Naive B cell (primary cell): ENCODE data around the gene BST2. TPM values are rescaled to one million over a fixed set of nuclear protein-coding genes. Genes with fewer than 3 reads are reported as not detected.
"Not testable (repeated sequence)": the region's sequence is repeated elsewhere in the genome, so short reads cannot be mapped to it uniquely, and the experiment has no call there.

Source experiments
- ATAC-seq, 2 donors: fragments of 150-1000 bp; cut with Tn5 transposase; 2 replicates each; pipeline ENCODE4 v1.10.0; 2021; ENCODE audit warnings: low read depth in 2 of 2, mild to moderate bottlenecking in 2 of 2, moderate library complexity in 2 of 2
- DNase-seq: peaks from one replicate; pipeline ENCODE4 v3.0.0; 2022
- H3K27ac Mint-ChIP-seq, 6 donors: one replicate each; pipeline ENCODE4 v1.8.0; 2020 to 2022; ENCODE audit warnings: mild to moderate bottlenecking in 6 of 6, mixed read lengths in 6 of 6, moderate library complexity in 5 of 6, inconsistent platforms in 2 of 6
- H3K27me3 Mint-ChIP-seq, 3 donors: one replicate each; pipeline ENCODE4 v1.8.0; 2021 to 2022; ENCODE audit warnings: mixed read lengths in 3 of 3, mild to moderate bottlenecking in 1 of 3
- H3K36me3 Mint-ChIP-seq, 2 donors: one replicate each; pipeline ENCODE4 v1.8.0; 2020 to 2022; ENCODE audit warnings: mixed read lengths in 2 of 2, inconsistent platforms in 1 of 2, mild to moderate bottlenecking in 1 of 2
- H3K4me1 Mint-ChIP-seq, 3 donors: one replicate each; pipeline ENCODE4 v1.8.0; 2020 to 2022; ENCODE audit warnings: mixed read lengths in 3 of 3, inconsistent platforms in 1 of 3, mild to moderate bottlenecking in 1 of 3, moderate library complexity in 1 of 3
- H3K4me3 Mint-ChIP-seq, 8 donors: one replicate each; pipeline ENCODE4 v1.8.0; 2020 to 2022; ENCODE audit warnings: mild to moderate bottlenecking in 8 of 8, mixed read lengths in 8 of 8, moderate library complexity in 8 of 8, inconsistent platforms in 2 of 8
- H3K9me3 Mint-ChIP-seq, 7 donors: one replicate each; pipeline ENCODE4 v1.8.0; 2020 to 2022; ENCODE audit warnings: mixed read lengths in 7 of 7, mild to moderate bottlenecking in 5 of 7, inconsistent platforms in 2 of 7, moderate library complexity in 1 of 7
- polyA plus RNA-seq, 6 donors: library from polyadenylated mRNA; unstranded; fragments of 300-500 nt; fragmentation: Illumina TruSeq; gene quantifications; one replicate each; pipeline ENCODE4 v1.2.3, GENCODE V29; 2021; ENCODE audit warnings: low read depth in 6 of 6

Gene BST2
- polyA plus RNA-seq, 6 donors from 2014 or later = 131 to 189 (median 163) TPM

- not testable (repeated sequence) for DNase-seq
These were observed 41.4 kb downstream of the BST2 start for GRCh38 chr19:17363852-17364605.

GRCh38 chr19:17359905-17360800, 45.3 kb downstream of the BST2 start:
- ATAC-seq = no peak
- no peak for DNase-seq
- H3K4me3 Mint-ChIP-seq = peak overlapping the region in 1 of 8 donors; percentile 29

More at GRCh38 chr19:17363852-17364605, 41.4 kb downstream of the BST2 start:
- H3K9me3 Mint-ChIP-seq, H3K27ac Mint-ChIP-seq, ATAC-seq, H3K36me3 Mint-ChIP-seq, H3K4me3 Mint-ChIP-seq: not testable (repeated sequence)
- Mint-ChIP-seq H3K4me1 (peaks cover 0 to 14% (median 4%) of the 10 kb centered on the region in 3 donors), H3K27me3 (peaks cover 5 to 49% (median 33%) of the 10 kb centered on the region in 3 donors)

GRCh38 chr19:17358395-17358794, 47.0 kb downstream of the BST2 start:
- Mint-ChIP-seq H3K36me3 (no peaks in the 10 kb centered on the region), H3K27me3 (peaks cover under 1 to 34% (median 18%) of the 10 kb centered on the region in 3 donors), H3K9me3 (no peaks in the 10 kb centered on the region), H3K4me1 (peaks cover 0 to 8% (median 0%) of the 10 kb centered on the region in 3 donors), H3K27ac (no peak overlapping the region), H3K4me3 (no peak overlapping the region)
- no peak for DNase-seq
- ATAC-seq = no peak

More at GRCh38 chr19:17359905-17360800, 45.3 kb downstream of the BST2 start:
- peaks cover 0 to 8% (median 0%) of the 10 kb centered on the region in 3 donors for H3K4me1 Mint-ChIP-seq
- H3K36me3 Mint-ChIP-seq = no peaks in the 10 kb centered on the region
- no peaks in the 10 kb centered on the region for H3K9me3 Mint-ChIP-seq
- peak overlapping the region in 1 of 6 donors; percentile 70 for H3K27ac Mint-ChIP-seq
- peaks cover 5 to 39% (median 23%) of the 10 kb centered on the region in 3 donors for H3K27me3 Mint-ChIP-seq

- H3K27me3 Mint-ChIP-seq = peaks cover 4 to 37% (median 24%) of the 10 kb centered on the region in 3 donors
- H3K36me3 Mint-ChIP-seq = no peaks in the 10 kb centered on the region
- H3K27ac Mint-ChIP-seq = peak overlapping the region in 1 of 6 donors; percentile 72
- ATAC-seq = no peak
- DNase-seq = no peak
- peaks cover 0 to 10% (median 0%) of the 10 kb centered on the region in 3 donors for H3K4me1 Mint-ChIP-seq
- no peak overlapping the region for H3K4me3 Mint-ChIP-seq
- H3K9me3 Mint-ChIP-seq = no peaks in the 10 kb centered on the region
These were observed 47.7 kb downstream of the BST2 start for GRCh38 chr19:17357724-17358123.

- ATAC-seq = no peak
- Mint-ChIP-seq H3K4me3 (no peak overlapping the region), H3K36me3 (no peaks in the 10 kb centered on the region), H3K9me3 (no peaks in the 10 kb centered on the region), H3K27me3 (peaks cover 4 to 37% (median 23%) of the 10 kb centered on the region in 3 donors), H3K27ac (no peak overlapping the region), H3K4me1 (peaks cover 0 to 6% (median 0%) of the 10 kb centered on the region in 3 donors)
- no peak for DNase-seq
These were observed 48.3 kb downstream of the BST2 start for GRCh38 chr19:17357078-17357666.

GRCh38 chr19:17353386-17353785, 52.0 kb downstream of the BST2 start:
- DNase-seq = no peak
- Mint-ChIP-seq H3K4me3 (no peak overlapping the region), H3K36me3 (no peaks in the 10 kb centered on the region), H3K27me3 (peaks cover 22 to 51% (median 32%) of the 10 kb centered on the region in 3 donors), H3K4me1 (peaks cover 0 to 14% (median 5%) of the 10 kb centered on the region in 3 donors), H3K27ac (no peak overlapping the region), H3K9me3 (no peaks in the 10 kb centered on the region)
- ATAC-seq = no peak

Other genes with a start within 250 kb of the BST2 start
- gene USE1, start 190.3 kb downstream of the BST2 start, polyA plus RNA-seq = 10 to 100 TPM; 46.2 to 70.0 (median 58.7) TPM
- 10 to 100 TPM; 32.8 to 82.8 (median 39.3) TPM for gene OCEL1, start 179.4 kb downstream of the BST2 start, polyA plus RNA-seq
- 1 to 10 TPM in 3 of 6 donors, under 1 TPM in 2, not detected in 1; 0.33 to 1.6 (median 1.0) TPM for gene NR2F6, start 159.7 kb downstream of the BST2 start, polyA plus RNA-seq
- not detected for gene USHBP1, start 140.9 kb downstream of the BST2 start, polyA plus RNA-seq
- gene BABAM1, start 138.2 kb downstream of the BST2 start, polyA plus RNA-seq = 100 to 1,000 TPM; 102 to 183 (median 108) TPM
- gene ANKLE1, start 123.7 kb downstream of the BST2 start, polyA plus RNA-seq = 1 to 10 TPM in 5 of 6 donors, not detected in 1; 1.6 to 3.1 (median 1.9) TPM
- gene ABHD8, start 102.2 kb downstream of the BST2 start, polyA plus RNA-seq = 1 to 10 TPM; 6.4 to 8.6 (median 7.4) TPM
- gene MRPL34, start 99.8 kb downstream of the BST2 start, polyA plus RNA-seq = 100 to 1,000 TPM; 121 to 189 (median 160) TPM
- 10 to 100 TPM; 16.2 to 25.0 (median 22.6) TPM for gene DDA1, start 96.1 kb downstream of the BST2 start, polyA plus RNA-seq
- not detected for gene ANO8, start 70.8 kb downstream of the BST2 start, polyA plus RNA-seq
- gene GTPBP3, start 68.1 kb downstream of the BST2 start, polyA plus RNA-seq = 1 to 10 TPM; 5.6 to 9.7 (median 6.8) TPM
- not detected for gene PLVAP, start 28.3 kb downstream of the BST2 start, polyA plus RNA-seq
- gene CCDC194, start 11.4 kb downstream of the BST2 start, polyA plus RNA-seq = not detected
- 10 to 100 TPM; 14.3 to 44.0 (median 25.0) TPM for gene MVB12A, start 14.4 kb upstream of the BST2 start, polyA plus RNA-seq
- under 1 TPM in 1 of 6 donors, not detected in 5; 0.52 TPM for gene TMEM221, start 43.0 kb upstream of the BST2 start, polyA plus RNA-seq
- gene NXNL1, start 55.3 kb upstream of the BST2 start, polyA plus RNA-seq = not detected
- 1 to 10 TPM in 5 of 6 donors, not detected in 1; 1.3 to 3.1 (median 2.3) TPM for gene SLC27A1, start 64.9 kb upstream of the BST2 start, polyA plus RNA-seq
- 10 to 100 TPM; 32.3 to 79.7 (median 73.0) TPM for gene PGLS, start 106.0 kb upstream of the BST2 start, polyA plus RNA-seq
- gene COLGALT1, start 150.0 kb upstream of the BST2 start, polyA plus RNA-seq = 10 to 100 TPM in 5 of 6 donors, 1 to 10 TPM in 1; 5.2 to 21.8 (median 15.2) TPM